Osteocyte (in vitro differentiated cells): ENCODE results near the gene DNASE1L1. TPM values are rescaled to one million over a fixed set of nuclear protein-coding genes. Genes with fewer than 3 reads are reported as not detected.
"Not testable (repeated sequence)": the region's sequence is repeated elsewhere in the genome, so short reads cannot be mapped to it uniquely, and the experiment has no call there.

Experiments used
- DNase-seq: peaks from one replicate; pipeline ENCODE4 v3.0.0; 2021; ENCODE audit warnings: mixed read lengths; ENCODE audit not compliant: unreplicated experiment; ENCODE audit errors: extremely low spot score
- H3K27ac Mint-ChIP-seq: one replicate; pipeline ENCODE4 v1.8.0; 2021; ENCODE audit warnings: mild to moderate bottlenecking, mixed read lengths; ENCODE audit not compliant: unreplicated experiment
- H3K27me3 Mint-ChIP-seq: one replicate; pipeline ENCODE4 v1.8.0; 2021; ENCODE audit warnings: mixed read lengths; ENCODE audit not compliant: unreplicated experiment
- H3K36me3 Mint-ChIP-seq: one replicate; pipeline ENCODE4 v1.8.0; 2021; ENCODE audit warnings: mixed read lengths; ENCODE audit not compliant: unreplicated experiment
- H3K4me1 Mint-ChIP-seq: one replicate; pipeline ENCODE4 v1.8.0; 2021; ENCODE audit warnings: mixed read lengths; ENCODE audit not compliant: unreplicated experiment
- H3K4me3 Mint-ChIP-seq: one replicate; pipeline ENCODE4 v1.8.0; 2021; ENCODE audit warnings: mild to moderate bottlenecking, moderate library complexity, mixed read lengths; ENCODE audit not compliant: unreplicated experiment
- H3K9me3 Mint-ChIP-seq: one replicate; pipeline ENCODE4 v1.8.0; 2021; ENCODE audit warnings: mixed read lengths; ENCODE audit not compliant: unreplicated experiment
- total RNA-seq: library from RNA; stranded (reverse); gene quantifications from 2 replicates; pipeline ENCODE4 v1.2.1, GENCODE V29; 2021
- TF ChIP-seq, protein P1 (sequence below): fragments of 200-600 bp; sonication (generic); IDR thresholded peaks from 2 replicates; pipeline ENCODE4 v1.5.0; 2021; ENCODE audit warnings: antibody characterized with exemption, mild to moderate bottlenecking, moderate library complexity

DNASE1L1 gene
- total RNA-seq, 1 donor from 2014 or later: 28.1 TPM

DNA sequence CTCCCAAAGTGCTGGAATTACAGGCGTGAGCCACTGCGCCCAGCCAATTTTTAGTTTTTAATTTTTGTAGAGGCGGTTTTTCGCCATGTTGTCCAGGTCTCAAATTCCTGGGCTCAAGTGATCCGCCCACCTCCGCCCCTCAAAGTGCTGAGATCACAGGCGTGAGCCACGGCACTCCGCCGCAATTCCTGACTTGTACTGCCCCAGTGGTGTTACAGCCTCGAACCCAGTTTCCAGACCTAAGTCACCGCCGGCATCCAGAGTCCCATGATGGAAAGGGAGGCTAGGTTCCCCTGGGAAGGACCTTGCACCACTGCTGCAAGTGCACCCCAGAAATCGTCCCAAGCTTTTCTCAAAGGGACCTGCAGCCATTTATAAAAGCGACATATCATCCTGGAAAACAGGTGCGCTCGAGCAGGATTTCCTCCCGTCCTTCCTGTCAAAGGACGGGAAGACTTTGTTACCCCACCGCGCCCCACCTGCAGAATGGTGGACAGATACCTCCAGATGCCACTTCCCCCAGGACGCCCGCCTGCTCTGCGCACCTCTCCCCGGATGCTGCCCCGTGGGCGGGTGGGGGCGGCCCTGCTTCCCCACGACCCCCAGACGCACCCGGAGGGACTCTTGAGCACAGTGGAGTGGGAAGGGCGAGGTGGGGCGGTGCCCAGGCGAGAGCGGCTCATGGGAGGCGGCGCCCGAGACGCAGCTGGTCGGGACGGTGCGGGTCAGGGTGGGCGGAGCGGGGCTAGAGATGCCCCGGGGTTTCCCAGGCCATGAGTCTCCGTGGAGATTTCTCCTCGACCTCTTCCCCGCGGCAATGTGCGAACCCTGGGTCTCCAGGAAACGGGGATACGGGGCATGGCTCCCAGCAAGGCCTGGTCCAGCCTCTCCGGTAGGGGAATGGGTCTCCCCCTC, 11.8 kb downstream of the DNASE1L1 start:
- Mint-ChIP-seq H3K4me3 (peak overlapping the region; percentile 97), H3K9me3 (no peaks in the 10 kb centered on the region), H3K4me1 (peaks cover 15% of the 10 kb centered on the region), H3K27me3 (no peaks in the 10 kb centered on the region), H3K27ac (peak overlapping the region; percentile 99), H3K36me3 (peaks cover 13% of the 10 kb centered on the region)
- TF ChIP-seq, protein P1, sequence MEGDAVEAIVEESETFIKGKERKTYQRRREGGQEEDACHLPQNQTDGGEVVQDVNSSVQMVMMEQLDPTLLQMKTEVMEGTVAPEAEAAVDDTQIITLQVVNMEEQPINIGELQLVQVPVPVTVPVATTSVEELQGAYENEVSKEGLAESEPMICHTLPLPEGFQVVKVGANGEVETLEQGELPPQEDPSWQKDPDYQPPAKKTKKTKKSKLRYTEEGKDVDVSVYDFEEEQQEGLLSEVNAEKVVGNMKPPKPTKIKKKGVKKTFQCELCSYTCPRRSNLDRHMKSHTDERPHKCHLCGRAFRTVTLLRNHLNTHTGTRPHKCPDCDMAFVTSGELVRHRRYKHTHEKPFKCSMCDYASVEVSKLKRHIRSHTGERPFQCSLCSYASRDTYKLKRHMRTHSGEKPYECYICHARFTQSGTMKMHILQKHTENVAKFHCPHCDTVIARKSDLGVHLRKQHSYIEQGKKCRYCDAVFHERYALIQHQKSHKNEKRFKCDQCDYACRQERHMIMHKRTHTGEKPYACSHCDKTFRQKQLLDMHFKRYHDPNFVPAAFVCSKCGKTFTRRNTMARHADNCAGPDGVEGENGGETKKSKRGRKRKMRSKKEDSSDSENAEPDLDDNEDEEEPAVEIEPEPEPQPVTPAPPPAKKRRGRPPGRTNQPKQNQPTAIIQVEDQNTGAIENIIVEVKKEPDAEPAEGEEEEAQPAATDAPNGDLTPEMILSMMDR: no peak
- no peak for DNase-seq

DNA sequence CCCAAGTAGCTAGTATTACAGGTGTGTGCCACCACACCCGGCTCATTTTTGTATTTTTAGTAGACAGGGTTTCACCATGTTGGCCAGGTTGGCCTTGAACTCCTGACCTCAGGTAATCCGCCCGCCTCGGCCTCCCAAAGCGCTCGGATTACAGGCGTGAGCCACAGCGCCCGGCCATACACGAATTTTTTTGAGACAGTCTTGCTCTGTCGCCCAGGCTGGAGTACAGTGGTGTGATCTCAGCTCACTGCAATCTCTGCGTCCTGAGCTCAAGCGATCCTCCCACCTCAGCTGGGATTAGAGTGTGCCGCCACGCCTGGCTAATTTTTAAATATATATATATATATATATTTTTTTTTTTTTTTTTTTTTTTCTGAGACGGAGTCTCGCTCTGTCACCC, 12.7 kb downstream of the DNASE1L1 start:
- H3K4me3 Mint-ChIP-seq, DNase-seq: not testable (repeated sequence)
- peaks cover 13% of the 10 kb centered on the region for H3K36me3 Mint-ChIP-seq

DNA sequence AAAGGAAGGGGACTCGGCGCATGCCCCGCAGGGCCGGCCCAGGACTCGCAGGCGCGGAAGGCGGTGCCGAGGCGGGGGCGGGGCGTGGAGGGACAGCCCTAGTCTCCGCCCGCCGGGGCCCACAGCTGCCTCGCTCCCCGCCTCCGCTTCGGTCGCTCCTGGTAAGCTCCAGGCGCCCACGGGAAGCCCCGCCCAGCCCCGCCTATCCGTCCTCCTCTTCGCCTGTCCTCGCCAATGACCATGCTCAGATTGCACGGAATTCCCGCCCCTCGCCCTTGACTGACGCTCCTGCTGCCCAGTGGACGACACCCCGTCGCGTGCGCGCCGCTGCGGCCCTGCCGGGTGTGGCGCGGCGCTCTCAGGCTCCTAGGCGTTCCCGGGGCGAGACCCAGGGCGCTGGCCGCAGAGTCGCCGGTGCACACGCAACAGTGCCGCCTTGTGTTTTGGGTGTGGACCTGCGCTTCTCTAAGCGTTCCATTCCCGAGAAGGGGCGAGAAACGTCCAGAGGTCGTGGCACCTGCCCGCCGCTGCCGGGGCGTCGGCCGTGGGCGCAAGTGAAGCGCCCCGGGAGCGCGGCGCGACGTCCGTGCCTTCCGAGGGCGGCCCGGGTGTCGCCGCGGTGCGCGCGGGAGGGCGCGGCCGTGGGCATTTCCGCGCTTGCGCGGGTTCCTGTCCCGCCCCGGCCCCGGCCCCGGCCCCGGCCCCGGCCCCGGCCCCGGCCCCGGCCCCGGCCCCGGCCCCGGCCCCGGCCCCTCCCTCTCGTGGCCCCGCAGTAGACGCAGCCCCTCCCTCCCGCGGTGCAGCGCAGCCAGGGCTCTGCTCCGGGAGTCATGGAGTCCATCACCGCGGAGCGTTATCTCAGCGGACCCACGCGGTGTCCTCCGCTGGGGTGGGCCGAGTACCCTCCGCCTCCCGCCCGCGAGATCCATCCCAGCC, 19.0 kb downstream of the DNASE1L1 start:
- H3K27me3 Mint-ChIP-seq, H3K4me1 Mint-ChIP-seq, H3K36me3 Mint-ChIP-seq, H3K27ac Mint-ChIP-seq, H3K9me3 Mint-ChIP-seq, DNase-seq, H3K4me3 Mint-ChIP-seq: not testable (repeated sequence)

More for the DNA sequence above, 12.7 kb downstream of the DNASE1L1 start:
- H3K27me3 Mint-ChIP-seq, H3K9me3 Mint-ChIP-seq, H3K27ac Mint-ChIP-seq: not testable (repeated sequence)
- peaks cover 15% of the 10 kb centered on the region for H3K4me1 Mint-ChIP-seq

DNA sequence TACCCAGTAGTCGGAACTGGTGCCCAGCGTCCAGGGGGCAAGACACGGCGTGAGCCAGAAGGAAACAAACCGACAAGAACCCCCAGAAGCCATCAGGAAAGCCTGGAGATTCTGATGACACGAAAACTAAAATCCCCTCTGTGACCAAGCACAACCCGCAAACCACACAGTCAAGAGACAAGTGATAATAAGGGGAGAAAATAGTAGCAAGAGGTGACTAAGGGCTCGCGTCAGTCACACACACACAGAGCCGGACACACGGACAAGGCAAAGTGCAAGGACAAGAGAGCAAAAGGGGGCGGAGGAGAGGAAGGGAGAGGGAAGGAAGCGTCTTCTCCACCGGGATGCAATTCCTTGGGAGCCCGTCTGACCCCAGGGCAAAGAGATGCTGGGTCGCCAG, 20.4 kb downstream of the DNASE1L1 start:
- not testable (repeated sequence) for DNase-seq, H3K4me3 Mint-ChIP-seq, H3K27me3 Mint-ChIP-seq, H3K27ac Mint-ChIP-seq, H3K9me3 Mint-ChIP-seq, H3K4me1 Mint-ChIP-seq, H3K36me3 Mint-ChIP-seq

DNA sequence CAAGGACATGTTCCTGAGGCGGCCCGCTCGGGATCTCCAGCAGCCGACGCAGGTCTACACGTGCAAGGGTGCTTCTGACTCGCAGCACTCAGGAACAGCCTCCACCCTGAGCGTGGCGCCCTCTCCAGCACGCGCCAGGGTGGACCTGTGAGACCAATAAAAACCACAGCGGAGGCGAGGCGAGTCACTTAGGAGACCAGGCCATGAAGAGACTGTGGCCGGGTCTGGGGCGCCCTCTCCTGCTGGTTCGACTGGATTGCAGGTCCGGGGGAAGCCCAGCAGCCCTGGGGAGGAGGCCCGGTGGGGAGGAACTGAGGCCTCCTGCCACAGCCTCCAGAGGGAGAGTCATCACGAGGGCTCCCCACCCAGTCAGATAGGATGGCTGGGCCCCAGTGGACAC, 21.0 kb downstream of the DNASE1L1 start:
- not testable (repeated sequence) for H3K4me3 Mint-ChIP-seq, H3K36me3 Mint-ChIP-seq, H3K27ac Mint-ChIP-seq, H3K9me3 Mint-ChIP-seq, DNase-seq, H3K4me1 Mint-ChIP-seq, H3K27me3 Mint-ChIP-seq

DNA sequence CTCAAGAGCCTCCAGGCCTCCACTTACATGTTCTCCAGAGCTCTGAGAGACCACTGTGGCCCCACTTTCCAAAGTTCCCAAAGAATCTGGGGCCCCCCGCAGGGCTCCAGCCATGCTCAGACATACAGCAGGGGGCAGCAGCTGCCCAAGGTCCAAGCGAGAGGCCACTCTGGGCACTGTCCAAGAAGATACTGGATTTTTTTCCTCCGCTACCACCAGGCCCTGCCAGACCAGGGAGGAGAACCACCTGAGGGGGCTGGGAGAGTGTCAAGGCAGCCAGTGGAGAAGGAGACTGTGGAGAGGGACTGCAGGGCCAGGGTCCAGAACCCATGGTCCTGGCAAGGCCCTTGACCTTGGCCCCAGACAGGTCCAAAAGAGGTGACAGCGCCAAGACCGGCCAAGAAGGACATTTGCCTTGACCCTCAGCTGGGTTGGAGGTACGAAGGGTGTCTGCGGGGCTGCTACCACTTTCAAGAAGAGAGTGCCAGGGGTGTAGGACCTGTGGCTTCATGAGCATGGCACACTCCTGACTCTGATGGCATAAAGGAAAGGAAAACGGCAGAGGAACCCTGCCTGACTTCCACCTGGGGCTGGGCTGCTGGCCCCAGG, 24.7 kb downstream of the DNASE1L1 start:
- TF ChIP-seq, protein P1: peak; percentile 35
- no peak overlapping the region for H3K4me3 Mint-ChIP-seq
- no peaks in the 10 kb centered on the region for H3K36me3 Mint-ChIP-seq
- H3K9me3 Mint-ChIP-seq: no peaks in the 10 kb centered on the region
- DNase-seq: no peak
- peaks cover 10% of the 10 kb centered on the region for H3K4me1 Mint-ChIP-seq
- H3K27me3 Mint-ChIP-seq: no peaks in the 10 kb centered on the region
- H3K27ac Mint-ChIP-seq: peak overlapping the region; percentile 47
